Hypothalamus (tissue), 51 donors: ENCODE results near the gene NSUN7.
"Not testable (repeated sequence)": the region's sequence is repeated elsewhere in the genome, so short reads cannot be mapped to it uniquely, and the experiment has no call there.

Experiments
- DNase-seq, 51 donors: peaks; one replicate each; lab custom pipeline; 2025; lab: John Stamatoyannopoulos, UW

The NSUN7 gene, protein sequence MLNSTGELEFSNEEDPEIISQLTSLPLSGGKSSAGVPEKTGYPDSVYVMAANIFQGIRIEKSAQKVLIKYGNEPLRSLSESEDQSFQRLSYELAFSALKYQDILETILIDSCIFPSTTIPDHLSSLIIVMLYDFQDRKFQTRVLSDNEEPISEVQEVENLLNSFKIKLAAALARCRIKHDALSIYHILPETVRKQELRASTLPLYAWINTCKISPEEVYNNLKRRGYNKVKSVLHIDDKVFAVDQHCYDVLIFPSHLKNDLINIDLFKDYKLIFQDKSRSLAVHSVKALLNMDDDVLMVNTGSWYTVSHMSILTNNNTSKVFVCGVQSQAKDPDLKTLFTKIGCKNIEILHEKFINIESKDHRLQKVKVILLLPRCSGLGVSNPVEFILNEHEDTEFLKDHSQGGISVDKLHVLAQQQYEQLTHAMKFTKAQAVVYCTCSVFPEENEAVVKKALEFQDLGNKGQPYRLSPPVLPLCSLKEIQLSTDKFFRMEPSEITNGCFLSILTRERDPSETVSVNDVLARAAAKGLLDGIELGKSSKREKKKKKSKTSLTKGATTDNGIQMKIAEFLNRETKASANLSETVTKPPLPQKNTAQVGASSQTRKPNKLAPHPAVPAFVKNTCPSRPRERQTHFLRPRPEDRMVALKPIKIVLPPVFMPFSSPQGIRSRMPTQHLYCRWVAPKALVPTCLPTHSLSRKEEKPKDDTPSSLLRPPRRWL

DNA sequence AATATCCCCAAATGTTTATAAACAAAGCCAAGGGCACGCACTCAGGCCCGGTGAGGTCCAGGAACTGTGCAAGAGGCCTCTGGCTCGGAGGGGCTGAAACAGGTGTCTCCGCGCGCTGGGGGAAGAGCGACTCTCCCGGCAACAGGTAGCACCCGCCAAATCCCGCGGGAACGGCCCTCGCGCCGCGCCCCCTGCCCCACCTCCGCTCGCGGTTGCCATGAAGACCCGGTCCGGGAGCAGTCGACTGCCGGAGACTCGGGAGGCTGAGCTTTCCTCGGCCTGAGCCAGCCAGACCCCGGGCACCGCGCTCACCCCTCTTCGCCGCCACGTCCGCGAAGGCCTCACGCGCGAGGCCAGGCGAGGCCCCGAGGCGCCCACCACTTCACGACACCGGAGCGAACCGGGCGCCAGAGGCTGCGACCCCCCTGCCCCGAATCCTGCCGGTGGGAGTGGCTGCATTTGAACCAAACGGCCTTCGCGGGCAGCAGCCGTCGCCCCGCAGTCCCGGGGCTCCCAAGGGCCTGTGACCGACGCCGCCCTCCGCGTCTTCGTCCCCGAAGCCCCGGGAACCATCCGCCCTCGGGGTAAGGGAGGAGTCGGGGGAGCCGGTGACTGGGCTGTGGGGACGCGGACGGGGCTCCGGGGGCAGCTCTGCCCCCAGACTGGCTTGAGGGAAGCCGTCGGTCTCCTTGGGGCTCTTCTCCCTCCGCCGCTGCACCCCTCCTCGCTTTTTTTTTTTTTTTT, at the start of gene NSUN7:
Gene NSUN7, plus strand, starts transcription at position 239 of the 744 bp plus-strand sequence. CDS start 739 bp downstream, outside the sequence.
- peak in 24 of 51 donors; percentile 2 to 65 (median 28) for DNase-seq

DNA sequence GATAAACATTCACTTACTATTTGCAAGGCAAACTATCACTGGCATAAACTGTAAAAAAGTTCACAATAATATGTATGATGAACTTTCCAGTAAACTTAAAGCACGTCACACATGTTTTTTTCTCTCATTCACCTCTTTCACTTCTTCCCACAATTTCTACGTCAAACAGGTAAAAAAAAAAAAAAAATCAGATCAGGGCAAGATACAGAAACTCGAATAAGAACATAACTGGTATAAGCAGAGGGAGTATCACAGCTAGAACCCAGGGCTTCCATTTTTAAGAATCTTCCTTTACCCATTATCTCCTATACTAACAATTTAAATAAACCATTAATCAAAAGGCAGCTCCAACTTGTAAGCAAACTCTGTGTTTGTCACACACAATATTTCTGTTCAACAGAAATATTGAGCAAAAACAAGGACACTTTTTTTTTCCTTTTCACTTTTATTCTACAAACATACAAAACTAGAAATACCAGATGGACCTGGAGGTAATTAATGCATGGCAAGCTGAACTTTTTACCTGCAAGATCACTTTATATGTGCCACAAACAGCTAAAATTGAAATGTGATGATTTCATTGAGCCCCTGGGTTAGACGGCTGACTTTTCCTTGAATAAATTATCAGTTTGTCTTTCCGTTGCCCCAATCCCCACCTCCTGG, 47.5 kb upstream of the NSUN7 start:
- no peak for DNase-seq

DNA sequence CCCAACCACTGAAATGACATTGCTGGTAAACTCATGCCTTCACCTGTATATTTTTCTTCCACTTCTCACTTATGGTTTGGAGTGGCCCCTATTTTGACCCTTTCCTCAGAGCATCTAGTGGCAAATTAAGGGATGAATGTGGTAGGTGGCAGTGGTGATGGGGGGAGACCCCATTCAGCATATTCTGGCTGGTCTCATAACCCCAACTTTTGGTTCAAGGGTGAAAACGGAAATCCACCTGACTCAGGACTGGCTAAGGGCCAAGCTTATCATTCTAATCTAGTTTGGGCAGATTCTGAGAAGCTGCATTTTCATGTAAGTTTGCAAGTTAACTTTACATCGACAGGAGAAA, 47.0 kb upstream of the NSUN7 start:
- DNase-seq: no peak

DNA sequence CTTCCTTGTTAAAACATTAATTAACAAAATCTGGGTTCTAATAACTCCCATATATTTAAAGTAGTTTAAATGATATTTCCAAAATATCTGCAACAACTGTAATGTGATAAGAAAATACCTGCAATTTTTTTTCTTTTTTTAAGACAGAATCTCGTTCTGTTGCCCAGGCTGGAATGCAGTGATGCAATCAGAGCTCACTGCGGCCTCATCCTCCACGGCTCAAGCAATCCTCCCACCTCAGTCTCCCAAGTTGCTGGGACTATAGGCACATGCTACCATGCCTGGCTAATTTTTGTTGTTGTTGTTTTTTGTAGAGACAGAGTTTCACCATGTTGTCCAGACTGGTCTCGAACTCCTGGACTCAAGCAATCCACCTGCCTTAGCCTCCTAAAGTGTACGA, 45.7 kb upstream of the NSUN7 start:
- no peak for DNase-seq

DNA sequence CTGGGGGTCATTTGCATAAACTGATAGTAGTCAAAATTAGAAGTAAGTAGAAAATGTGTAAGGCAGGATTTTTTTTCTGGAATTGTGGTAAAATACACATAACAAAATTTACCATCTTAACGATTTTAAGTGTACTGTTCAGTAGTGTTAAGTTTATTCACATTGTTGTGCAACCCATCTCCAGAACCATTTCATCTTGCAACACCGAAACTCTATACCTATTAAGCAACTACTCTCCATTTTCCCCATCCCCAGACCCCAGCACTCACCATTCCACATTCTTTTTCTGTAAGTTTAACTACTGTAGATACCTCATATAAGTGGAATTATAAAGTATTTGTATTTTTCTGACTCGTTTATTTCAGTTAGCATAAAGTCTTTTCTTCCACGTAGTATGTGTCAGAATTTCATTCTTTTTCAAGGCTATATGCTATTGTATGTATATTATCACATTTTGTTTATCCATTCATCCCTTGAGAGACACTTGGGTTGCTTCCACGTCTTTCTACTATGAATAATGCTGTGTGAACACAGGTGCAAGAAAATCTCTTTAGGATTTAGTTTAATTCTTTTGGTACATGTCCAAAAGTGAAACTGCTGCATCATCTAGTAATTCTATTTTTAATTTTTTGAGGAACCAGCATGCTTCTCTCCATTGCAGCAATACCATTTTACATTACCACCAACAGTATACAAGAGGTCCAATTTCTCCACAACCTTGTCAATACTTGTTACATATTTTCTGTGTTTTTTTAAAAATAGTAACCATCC, 39.1 kb upstream of the NSUN7 start:
- DNase-seq: no peak

DNA sequence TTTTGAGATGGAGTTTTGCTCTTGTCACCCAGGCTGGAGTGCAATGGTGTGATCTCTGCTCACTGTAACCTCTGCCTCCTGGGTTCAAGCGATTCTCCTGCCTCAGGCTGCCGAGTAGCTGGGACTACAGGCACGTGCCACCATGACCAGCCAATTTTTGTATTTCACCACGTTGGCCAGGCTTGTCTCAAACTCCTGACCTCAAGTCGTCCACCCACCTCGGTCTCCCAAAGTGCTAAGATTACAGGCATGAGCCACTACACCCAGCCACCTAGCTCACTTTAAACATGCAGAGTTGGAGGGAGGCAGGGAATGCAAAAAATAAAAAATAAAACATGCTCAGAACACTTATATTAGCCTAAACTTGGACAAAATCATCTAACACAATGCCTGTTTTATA, 36.8 kb upstream of the NSUN7 start:
- DNase-seq: not testable (repeated sequence)

DNA sequence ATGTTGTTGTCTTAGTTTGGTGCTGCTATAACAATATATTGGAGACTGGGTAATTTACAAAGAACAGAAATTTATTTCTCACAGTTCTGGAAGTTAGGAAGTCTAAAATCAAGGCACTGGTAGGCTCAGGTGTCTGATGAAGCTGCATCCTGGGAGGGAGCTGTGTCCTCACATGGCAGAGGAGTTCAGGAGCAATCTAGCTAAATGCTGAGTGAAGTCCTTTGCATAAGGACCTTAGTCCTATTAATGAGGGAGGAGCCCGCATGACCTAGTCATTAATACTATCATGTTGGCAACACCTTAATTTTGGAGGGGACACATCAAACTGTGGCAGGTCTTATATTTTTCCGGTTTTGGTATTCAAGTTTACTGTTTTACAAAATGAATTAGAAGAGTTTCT, 36.0 kb upstream of the NSUN7 start:
- no peak for DNase-seq

DNA sequence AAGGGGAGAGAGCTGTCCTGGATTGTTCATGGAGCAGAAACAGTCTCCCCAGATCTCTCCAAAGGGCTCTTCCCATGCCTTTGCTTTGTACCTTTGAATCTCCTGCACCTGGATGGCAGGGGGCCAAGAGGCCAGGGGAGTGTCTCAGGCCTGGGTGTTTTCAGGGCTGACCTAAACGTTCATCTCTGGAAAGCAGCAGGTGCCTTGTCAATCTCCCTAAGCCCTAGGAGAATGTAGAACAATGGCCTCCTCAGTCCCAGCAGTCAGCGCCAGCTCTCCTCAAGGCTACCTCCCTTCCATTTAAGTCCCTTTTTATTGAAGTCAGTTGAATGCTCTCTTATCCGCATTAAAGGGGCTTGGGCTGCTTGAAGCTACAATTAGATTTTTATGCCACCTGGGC, 31.2 kb upstream of the NSUN7 start:
- no peak for DNase-seq

DNA sequence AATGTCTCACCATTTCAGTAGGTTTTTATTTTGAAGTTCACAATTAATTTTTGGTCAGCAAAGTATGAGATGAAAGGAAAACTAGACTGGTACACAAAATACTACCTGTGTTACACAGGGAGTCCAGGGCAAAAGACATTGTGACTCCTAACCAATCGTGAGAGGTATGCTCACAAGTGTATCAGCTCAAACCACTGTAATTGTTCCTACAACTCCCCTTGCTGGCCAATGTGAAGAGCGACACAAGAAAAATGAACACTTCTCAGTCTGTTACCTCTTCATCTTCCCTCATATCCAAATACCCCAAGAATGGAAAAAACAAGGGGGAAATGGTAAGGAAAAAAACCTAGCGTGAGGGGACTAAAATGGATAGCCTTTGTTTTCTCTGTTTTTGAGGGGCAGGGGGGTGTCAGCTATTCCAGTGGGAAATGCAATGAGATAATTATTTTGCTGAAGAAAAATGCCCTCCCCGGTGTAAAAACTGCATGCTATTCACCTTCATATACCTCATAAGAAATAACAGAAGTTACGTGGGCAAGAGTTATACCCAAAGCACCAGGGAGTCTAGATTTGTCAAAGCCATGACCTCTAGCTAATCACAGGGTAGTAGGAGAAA, 30.6 kb upstream of the NSUN7 start:
- no peak for DNase-seq

DNA sequence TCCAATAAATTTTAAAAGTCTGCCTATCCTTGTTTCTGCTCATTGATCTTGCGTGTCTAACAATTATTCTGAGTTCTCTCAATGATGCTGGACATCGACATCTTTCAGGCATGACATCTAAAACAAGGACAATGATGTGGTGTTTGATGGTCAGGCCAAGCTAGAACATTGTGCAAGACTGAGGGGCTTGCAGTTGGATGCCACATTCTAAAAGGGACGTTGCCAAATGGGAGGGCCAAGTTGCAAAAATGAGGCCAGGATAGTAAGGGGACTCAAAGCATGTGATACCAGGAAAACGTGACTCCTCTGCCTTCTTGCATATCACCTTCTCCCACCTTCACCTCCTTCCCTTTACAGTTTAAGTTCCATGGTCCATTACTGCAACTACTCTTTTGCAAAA, 29.4 kb upstream of the NSUN7 start:
- DNase-seq: no peak

DNA sequence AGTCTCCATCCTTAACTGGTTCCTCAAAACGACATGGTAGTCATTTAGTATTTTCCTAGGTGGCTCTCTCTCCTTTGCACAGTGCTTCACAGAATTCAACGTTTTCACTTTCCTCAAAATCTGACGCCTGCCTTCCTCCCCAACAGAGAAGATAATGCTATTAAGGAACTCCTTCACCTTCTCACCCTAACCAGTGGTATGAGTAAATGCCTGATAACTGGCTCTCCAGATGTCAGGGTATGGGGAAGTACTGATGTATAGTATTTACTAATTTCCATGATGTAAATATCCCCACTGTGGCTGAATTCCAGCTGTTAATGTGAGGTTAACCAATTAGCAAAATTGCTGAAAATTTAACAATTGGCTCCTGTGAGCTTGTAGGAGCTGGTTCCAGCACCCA, 28.8 kb upstream of the NSUN7 start:
- DNase-seq: no peak

DNA sequence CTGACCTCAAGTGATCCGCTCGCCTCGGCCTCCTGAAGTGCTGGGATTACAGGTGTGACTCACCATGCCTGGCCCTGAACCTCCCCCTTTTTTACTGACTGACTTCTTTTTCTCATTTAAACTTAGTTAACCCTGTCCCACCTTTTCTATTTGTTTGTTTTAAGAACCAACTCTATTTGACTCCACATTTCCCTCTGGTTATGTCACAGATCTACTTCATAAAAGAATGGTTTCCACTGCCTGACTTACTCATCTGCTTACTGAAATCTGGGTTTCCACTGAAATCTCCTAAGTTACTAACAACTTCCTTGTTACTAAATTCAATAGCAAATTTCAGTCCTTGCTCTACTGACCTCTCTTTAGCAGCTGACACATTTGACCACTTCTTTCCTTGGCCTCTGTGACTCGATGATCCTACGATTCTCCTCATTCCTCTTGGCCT, 28.0 kb upstream of the NSUN7 start:
- no peak for DNase-seq

DNA sequence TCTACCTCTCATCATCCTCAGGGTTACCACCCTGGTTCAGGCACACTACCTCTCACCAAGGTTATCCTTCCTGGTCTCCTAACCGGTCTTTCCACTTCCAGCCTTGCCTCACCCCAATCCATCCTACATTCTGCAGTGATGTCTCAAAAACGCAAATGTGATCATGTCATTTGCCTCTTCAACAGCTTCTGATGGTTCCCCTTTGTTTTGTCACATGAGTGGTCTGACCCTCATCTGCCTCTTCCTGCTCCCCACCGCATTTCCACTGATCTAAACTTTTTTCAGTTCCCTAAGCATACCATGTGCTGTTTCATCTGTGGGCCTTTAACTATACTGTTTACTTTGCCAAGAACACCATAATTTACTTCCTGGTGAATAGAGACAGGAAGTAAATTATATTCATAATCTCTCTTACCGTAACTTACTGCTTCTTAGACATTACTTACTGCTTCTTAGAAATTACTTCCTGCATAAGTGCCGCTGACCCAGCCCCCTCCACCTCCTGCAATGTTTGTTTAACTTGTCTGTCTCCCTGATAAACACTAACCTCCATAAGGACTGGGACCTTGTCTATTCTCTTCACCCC, 27.1 kb upstream of the NSUN7 start:
- DNase-seq: peak in 1 of 51 donors; percentile 8

DNA sequence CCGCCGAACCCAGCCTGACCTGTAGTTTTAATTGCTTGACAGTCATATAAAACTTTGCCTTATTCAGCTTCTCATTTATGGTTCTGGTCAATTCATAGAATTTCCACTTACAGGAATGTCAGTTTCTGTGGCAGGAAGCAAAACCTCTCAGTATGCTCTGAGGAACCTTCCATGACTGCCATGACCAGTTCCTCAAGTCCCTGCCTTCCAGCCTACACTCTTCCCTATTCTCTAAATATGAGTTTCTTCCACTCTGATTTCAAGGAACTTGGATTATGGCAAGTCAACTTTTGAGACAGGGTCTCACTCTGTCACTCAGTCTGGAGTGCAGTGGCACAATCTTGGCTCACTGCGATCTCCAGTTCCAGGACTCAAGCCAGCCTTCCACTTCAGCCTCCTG, 26.0 kb upstream of the NSUN7 start:
- DNase-seq: no peak

DNA sequence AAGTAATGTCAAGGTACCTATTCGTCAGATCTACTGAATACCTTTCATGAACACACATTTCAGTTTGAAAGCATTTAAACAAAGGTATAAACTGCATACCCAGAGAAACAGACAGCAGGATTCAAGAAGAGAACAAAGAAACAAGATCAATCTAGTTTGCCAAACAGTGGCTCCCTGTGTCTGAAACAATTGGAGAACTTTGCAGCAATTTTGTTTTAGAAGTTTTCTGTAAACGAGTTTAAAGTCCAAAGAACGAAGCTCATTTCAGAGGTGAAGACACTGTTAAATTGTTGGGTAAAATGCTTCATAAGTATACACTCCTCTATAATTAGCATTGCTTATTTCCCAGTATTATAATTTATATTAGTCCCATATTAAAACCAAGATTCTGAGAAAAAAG, 21.4 kb upstream of the NSUN7 start:
- no peak for DNase-seq

DNA sequence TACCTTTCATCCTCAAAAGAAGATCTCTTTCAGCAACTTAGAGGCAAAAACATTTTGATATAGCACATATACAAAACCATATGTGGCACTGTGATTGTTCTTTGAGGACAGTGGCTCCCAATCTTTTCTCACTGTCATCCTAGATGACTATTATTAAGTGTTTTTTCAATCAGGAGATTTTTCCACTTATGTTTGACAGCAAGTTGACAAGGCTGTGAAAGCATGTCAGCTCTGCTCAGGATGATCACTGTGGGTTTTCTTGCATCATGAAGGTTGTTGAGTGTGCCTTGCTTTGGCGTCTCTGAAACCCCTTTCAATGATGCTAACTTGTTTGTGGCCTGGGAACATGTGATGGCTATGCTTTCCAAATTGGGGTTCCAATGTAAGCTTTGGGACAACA, 20.2 kb upstream of the NSUN7 start:
- no peak for DNase-seq

DNA sequence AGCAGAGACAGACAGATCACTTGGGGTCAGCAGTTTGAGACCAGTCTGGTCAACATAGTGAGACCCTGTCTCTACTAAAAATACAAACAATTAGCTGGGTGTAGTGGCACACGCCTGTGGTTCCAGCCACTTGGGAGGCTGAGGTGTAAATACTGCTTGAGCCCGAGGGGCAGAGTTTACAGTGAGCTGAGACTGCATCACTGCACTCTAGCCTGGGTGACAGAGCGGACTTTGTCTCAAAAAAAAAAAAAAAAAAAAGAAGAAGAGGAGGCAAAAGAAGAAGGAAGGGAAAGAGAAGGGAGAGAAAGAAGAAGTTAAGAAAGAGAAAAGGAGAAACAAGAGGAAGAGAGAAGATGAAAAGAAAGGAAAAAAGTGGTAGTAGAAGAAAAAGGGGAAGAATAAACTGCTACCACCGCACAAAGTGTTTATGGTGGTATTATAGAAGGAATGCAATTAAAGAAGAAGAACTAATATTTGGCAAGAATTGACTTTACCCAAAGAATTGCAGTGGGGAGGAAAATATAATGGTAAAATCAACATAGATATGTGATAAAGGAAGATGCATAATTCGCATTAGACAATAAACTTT, 19.6 kb upstream of the NSUN7 start:
- DNase-seq: no peak

DNA sequence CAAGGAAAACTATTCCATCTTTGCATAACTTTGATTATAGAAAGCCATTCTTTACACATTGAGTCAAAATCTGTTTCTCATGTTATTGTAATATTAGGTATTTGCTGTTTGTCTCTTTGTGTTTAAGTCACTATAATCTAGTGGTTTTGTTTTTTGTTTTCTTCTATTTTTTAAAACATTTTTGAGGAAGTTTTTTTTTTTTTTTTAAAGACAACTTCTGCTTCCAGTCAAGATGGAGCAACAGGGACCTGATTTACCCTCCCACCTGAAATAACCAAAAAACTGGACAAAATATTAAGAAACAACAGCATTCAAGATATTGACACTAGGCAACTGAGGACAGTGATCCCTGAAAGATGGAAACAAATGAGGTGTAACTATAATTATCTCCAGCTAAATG, 18.4 kb upstream of the NSUN7 start:
- no peak for DNase-seq

DNA sequence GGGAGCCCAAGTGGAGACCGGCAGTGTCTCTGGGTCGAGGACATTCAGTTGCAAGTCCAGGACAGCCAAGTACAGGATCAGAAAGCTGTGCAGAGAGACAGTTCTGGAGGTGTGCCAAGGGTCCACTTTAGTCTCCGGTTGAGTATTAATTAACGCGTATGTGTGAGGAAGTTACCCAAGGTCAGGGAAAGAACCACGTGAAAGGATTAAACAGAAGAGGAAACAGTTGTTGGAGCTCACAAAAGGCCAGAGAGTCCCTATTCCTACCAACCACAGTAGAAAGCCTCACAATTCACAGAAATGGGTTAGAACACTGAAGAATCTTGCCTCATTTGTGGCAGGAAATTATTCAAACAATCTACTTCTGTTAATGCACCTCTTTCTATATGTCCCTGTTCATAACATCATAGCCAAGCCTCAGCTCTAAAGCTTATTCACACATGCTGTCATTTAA, 17.9 kb upstream of the NSUN7 start:
- peak in 14 of 51 donors; percentile 2 to 57 (median 8) for DNase-seq
